HG03521 (cell line): ENCODE measurements around the gene NCAPD3.

Experiments
- ATAC-seq: cut with Tn5 transposase; IDR thresholded peaks from one replicate; pipeline ENCODE4 v1.9.1; 2021; ENCODE audit warnings: mild to moderate bottlenecking, moderate library complexity; ENCODE audit not compliant: unreplicated experiment

Gene NCAPD3

DNA sequence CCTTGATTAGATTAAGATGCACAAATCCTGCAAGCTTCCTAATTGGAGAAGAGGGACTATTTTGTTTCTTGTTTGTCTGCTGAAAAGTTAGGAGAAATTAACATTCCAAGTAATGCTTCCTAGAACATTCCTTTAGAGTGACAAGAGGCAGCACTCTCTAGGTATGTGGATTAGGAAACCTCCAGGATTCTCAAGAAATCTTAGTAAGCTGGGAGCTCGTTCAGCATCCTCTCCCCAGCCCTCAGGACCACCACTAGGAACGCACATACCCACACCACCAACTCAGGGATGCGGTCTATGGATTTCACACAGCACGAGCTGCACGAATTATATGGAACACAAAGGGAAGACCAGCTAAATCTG is 52.9 kb downstream of the NCAPD3 start:
- no peak for ATAC-seq

DNA sequence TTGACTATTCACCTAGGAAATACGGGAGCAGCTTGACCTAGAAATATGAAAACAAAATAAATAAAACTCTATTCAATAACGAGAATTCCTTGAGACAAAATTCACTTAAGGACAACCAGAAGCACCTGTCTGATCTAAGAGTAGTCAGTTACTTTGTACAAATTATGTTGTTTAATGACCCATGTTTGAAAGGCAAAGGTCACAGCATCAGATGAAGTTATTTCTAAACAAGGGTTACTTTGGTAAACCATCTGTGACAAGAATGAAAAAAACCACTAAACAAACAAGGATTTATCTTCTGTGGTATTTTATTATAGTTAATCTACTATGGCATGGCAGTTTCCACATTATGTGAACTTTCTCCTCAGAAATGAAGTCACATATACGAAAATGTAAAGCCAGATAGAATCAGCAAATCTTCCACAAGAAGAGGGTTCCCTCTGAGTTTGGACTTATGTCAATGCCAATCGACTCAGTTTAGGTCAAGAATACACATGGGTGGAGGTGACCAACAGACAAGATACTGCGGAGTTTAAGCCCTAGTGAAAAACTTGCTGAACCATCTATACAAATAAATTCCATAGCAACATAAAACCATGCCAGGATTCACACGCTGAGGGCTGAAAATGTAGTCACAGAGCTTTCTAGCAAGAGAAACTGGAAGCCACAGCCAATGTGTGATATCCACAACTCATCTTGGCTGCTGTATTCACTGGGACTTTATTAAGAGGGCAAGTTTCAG is 53.4 kb downstream of the NCAPD3 start:
- ATAC-seq: no peak

DNA sequence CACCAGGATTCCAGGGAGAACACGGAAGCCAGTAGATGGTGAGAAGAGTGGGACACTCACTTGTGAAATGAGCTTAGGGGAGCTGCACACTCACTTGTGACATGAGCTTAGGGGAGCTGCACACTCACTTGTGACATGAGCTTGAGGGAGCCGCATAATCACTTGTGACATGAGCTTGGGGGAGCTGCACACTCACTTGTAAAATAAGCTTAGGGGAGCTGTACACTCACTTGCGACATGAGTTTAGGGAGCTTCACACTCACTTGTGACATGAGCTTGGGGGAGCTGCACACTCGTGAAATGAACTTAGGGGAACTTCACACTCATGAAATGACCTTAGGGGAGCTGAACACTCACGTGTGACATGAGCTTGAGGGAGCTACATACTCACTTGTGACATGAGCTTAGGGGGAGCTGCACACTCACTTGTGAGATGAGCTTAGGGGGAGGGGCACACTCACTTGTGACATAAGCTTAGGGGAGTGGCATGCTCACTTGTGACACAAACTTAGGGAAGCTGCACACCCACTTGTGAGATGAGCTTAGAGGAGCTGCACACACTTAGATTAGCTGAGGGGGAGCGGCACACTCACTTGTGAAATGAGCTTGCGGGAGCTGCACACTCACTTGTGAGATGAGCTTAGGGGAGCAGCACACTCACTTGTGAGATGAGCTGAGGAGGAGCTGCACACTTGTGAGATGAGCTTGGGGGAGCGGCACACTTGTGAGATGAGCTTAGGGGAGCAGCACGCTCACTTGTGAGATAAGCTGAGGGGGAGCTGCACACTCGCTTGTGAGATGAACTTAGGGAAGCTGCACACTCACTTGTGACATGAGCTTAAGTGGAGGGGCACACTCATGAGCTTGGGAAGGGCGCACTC is 59.0 kb downstream of the NCAPD3 start:
- ATAC-seq: no peak

DNA sequence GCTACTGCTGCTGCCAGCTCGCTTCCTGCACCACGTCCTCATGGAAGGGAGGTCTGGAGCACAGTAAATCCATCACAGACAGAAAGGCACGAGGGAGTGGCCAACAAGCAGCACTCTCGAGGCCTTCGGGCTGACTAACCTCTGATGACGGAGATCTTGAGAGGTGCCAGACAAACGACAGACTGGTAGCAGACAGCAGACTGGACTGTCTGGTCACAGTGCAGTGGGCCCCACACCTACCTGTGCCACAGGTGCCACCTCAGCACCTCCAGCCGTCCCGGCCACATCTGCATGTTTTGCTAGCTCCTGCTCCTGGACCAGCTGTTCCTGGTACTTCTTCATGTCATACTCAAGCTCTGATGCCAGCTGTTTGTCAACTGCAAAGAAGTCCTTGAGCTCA is 64.1 kb downstream of the NCAPD3 start:
- ATAC-seq: no peak

DNA sequence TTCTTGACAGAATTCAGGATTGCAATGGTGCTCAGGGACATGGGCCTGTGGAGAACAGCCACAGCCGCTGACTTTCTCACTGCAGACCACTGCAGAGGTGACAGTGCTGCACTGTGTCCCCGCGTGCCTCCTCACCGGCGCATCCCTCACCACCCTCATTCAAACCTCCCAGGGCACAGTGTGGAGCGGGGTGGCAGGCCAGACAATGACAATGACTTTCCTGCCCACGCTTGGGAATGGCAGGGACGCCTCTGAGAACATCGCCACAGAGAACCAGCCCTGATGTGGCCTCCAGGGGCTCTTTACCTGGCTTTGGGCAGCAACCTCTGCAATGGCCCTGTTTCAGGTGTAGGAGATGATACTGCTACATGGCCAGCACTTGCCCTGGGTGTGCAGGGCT is 65.7 kb downstream of the NCAPD3 start:
- no peak for ATAC-seq

DNA sequence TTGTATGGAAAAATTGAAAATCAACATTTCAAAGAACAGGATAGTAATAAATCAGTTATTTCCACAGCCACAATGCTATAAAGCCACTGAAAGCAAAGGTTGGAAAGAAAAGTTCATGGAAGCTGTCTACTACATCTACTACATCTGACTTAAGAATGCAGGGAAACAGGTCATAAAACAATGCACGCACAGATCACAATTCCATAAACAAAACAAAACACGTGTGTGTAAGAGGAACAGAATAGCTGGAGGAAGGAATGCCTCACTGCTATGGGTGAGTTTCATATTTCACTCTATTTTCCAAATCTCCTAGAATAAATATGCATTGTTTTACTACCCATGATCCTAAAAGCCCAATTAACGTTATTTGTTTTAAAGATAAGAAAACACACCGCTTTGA is 66.3 kb downstream of the NCAPD3 start:
- no peak for ATAC-seq

DNA sequence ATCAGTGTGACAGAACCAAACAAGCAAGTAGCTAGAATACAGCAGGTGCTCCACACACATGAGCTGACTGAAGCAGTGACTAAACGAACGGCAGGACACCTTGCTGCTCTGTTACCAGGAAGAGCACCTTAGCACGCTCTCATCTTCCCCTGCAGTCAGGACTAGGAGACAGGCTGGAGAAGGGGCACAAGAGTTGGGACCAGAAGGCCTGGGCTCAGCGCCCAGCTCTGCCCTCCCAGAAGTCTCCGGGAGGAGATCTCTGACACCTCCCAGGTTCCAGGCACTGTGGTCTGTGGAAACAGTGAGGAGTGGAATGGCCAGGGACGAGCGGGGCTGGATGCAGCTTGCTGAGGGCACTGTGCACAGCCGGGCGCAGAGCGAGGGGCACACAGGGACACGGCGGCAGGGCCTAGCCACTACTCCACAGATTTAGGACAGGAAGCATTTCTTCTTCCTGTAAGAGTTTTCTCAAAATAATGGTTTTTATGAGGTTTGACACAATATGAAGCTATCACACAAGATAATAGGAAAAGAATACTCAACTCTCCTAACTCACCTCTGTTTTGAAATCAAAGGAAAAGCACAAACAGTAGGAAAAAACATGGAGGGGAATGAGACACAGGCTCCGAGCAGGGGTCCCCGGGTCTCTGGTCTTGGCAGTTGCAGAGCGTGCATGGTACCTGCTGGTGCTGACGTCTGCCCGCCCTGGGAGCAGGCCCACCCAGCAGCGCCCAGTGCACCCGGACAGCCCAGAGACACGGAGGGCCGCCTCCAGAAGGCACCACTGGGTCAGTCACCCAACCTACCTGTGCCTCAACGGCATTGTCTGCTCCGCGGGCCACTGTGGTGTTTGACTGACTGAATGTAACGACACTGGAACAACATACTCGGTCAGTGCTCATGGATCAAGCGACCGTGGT is 67.6 kb downstream of the NCAPD3 start:
- no peak for ATAC-seq

DNA sequence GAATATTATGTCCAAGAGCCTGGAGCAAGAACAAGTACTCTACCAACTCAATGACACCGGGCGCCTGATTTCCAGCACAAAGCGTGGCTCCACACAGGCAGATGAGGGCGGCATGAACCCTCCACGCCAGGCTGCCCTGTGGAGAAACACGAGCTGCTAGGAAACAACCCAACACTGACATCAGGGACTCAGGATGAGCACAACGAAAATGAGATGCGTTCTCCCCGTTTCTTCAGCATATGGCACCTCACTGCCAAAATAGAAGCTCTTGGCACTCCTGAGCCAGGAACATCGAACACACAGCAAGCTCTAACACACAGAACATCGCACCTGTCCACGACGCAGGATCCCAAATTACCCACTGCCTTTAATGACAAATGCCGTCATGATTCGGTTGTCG is 68.3 kb downstream of the NCAPD3 start:
- no peak for ATAC-seq

DNA sequence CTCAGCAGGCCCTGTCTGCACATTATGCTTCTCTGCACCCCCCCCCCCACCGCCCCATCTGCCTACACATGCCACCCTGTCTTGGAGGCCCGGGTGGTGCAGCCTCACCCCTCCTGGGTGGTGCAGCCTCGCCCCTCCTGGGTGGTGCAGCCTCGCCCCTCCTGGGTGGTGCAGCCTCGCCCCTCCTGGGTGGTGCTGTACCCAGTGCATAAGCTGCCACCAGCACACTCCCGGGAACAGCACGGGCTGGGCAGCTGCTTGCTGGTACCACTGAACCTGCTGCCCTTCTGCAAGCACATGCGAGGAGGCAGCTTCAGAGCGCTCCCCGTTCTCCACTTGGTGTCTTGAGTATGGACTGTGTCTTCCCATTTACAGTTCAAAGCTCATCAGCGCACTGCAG is 69.3 kb downstream of the NCAPD3 start:
- ATAC-seq: no peak

DNA sequence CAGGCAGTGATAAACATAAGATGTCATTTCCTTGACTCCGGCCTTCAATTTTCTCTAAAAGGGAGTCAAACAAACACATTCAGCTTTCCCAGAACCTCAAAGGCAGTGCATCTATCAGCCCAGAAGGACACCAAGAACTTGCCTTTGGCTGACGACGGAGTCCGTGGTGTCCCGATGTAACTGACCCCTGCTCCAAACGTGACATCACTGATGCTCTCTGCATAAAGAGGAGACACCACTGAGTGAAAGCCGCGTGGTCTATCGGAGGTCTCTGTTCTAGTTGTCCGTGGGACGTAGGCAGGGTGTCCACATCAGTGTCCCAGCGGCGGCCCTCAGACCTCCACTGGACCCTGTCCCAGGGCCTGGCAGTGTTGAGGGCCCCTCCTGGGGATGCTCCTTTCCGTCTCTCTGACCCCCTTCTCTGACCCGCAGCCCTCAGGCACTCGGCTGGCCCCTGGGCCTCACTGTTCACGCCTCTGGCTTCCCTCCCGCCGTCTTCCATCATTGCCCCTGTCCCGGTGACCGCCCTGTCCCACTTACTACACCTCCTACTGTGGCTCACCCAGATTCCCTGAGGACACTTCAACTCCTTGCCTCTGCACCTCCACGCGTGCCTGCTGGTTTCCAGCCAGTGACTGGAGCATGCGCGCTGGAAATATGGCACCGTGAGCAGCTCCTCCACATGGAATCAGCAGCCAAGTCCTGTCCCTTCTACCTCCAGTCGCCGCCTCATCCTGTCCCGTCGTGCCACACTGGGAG is 70.4 kb downstream of the NCAPD3 start:
- no peak for ATAC-seq

DNA sequence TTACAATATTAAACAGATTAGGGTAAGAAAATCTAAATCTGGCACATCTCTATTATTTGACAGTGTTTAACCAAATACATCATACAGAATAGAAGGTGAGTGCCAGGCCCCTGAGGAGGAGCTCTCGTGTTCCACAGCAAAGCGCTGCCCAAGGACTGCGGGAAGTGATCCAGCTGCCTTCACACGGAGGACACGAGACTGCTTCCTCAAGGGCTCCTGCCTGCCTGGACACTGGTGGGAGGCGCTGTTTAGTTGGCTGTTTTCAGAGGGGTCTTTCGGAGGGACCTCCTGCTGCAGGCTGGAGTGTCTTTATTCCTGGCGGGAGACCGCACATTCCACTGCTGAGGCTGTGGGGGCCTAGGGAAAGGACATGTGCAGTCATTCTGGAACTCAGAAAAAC is 71.1 kb downstream of the NCAPD3 start:
- no peak for ATAC-seq

DNA sequence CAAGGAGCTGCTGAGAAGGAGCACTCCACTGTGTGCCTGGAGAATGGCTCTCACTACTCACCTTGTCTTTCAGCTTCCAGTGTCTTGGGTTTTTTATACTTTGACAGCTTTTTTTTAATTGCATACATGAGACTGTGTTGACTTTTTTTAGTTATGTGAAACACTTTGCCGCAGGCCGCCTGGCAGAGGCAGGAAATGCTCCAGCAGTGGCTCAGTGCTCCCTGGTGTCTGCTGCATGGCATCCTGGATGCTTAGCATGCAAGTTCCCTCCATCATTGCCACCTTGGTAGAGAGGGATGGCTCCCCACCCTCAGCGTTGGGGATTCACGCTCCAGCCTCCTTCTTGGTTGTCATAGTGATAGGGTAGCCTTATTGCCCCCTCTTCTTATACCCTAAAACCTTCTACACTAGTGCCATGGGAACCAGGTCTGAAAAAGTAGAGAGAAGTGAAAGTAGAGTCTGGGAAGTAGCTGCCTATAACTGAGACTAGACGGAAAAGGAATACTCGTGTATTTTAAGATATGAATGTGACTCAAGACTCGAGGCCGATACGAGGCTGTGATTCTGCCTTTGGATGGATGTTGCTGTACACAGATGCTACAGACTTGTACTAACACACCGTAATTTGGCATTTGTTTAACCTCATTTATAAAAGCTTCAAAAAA is 72.6 kb downstream of the NCAPD3 start:
- ATAC-seq: no peak

DNA sequence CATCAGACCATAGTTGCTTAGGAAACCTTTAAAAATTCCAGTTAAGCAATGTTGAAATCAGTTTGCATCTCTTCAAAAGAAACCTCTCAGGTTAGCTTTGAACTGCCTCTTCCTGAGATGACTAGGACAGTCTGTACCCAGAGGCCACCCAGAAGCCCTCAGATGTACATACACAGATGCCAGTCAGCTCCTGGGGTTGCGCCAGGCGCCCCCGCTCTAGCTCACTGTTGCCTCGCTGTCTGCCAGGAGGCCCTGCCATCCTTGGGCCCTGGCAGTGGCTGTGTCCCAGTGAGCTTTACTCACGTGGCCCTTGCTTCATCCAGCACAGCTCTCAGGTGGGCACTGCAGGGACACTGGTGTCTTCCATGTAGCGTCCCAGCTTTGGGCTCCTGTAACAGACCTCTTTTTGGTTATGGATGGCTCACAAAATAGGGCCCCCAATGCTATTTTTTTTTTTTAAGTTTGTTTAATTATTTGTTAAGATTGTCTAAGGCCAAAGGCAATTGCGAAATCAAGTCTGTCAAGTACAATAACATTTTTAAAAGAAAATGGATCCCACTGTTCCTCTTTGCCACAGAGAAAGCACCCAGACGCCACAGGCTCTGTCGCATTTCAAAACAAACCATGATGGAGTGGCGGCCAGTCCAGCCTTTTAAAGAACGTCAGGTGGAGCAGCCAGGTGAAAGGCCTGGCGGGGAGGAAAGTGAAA is 73.4 kb downstream of the NCAPD3 start:
- ATAC-seq: no peak

DNA sequence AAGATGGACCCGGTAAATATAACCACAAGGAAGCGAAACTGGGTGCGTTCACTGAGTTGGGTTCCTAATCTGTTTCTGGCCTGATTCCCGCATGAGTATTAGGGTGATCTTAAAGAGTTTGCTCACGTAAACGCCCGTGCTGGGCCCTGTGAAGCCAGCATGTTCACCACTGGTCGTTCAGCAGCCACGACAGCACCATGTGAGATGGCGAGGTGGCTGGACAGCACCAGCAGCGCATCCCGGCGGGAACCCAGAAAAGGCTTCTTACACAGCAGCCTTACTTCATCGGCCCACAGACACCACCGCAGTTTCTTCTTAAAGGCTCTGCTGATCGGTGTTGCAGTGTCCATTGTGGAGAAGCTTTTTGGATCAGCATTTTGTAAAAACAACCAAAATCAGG is 74.4 kb downstream of the NCAPD3 start:
- ATAC-seq: no peak

DNA sequence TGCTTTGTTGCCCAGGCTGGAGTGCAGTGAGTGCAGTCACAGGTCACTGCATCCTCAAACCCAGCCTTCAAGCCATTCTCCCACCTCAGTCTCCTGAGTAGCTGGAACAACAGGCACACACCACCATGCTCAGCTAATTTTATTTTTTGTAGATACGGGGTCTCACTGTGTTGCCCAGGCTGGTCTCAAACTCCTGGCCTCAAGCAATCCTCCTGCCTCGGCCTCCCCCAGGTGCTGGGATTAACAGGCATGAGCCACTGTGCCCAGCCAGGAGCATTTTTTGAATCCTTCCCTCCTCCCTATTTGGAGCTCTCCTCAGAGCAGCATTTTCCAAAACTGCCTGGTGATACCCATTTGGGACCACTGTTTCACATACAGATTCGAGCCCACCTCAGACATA is 77.2 kb downstream of the NCAPD3 start:
- ATAC-seq: no peak

DNA sequence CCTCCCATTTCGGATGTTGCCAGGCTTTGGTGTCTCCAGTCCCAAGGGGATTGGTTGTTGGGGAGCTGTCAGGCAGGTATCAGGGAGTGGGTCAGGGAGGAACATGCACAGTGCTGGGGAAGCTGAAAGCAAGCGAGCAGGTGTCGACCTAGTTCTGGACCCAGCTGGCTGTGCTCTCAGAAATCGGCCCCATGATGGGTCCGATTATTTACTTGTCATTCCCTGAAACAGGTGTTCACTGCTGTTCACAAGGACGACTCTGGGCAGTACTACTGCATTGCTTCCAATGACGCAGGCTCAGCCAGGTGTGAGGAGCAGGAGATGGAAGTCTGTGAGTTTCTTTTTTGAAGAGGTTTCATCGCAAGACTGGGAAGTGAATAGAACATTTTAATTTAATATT is 78.1 kb downstream of the NCAPD3 start:
- no peak for ATAC-seq

DNA sequence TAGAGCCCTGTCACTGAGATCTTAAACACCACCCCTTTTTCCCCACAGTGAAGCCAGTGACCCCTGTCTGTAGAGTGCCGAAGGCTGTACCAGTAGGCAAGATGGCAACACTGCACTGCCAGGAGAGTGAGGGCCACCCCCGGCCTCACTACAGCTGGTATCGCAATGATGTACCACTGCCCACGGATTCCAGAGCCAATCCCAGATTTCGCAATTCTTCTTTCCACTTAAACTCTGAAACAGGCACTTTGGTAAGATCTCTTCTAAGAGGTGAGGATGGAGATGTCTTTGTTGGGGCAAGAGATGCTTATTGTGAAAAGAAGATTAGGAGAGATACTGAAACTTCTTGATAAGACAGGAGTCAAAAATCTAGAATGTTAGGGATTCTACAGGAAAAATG is 79.0 kb downstream of the NCAPD3 start:
- ATAC-seq: no peak

DNA sequence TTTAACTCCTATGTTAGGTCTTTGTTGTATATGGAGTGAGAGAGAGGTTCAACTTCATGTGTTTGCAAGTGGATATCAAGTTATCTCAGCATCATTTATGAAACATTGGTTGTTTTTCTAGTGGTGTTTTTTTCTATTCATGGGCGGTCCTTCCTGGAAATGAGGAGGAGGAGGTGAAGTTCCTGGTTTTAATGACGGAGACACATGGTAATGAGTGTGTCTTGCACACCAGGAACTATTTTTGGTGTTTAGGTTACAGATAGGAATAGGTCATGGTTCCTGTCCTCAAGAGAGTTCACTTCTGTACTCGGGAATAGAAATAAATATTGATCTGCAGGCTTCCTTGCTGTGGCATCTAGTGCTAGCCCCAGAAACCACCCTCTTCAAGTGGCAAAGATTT is 80.0 kb downstream of the NCAPD3 start:
- no peak for ATAC-seq

DNA sequence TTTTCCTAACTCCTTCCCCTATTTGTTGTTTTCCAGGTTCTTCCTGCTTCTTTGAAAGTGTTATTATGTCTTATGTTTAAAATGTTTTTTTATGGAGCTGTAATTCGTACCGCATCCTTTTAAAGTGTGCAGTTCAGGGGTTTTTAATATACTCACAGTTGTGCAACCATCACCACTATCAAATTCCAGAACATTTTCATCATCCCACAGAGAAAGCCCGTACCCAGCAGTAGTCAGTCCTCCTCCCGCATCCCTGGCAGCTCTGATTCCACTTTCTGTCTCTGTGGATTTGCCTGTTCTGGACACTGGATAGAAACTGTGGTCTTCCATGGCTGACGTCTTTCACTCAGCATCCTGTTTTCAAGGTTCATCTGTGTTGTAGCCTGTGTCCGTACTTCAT is 81.2 kb downstream of the NCAPD3 start:
- ATAC-seq: no peak
